Limb (tissue), 2 donors: ENCODE measurements around the gene HTR6.

Source experiments
- DNase-seq, 2 donors: peaks; one replicate each; pipeline ENCODE4 v3.0.0-alpha.2; 2016; ENCODE audit errors: extremely low spot score in 2 of 2

HTR6 gene

DNA sequence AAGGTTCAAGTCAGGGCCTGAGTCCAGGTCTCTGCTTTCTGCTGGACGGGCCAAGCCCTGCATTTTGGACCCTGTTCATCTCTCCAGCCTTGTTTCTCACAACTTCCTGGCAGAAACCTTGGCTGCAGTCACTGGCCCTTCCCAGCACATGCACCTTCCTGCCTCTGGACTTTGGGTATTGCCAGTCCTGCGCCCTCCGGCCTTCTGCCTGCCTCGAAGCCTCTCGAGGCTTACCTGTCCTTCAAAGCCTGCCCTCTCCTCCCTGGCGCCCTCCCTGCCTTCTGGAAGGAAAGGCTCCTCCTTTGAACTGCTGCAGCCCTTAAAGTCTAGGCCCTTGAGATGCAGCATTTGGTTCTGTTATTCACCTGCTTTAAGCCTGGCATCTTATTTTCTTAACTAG is 52.8 kb downstream of the HTR6 start:
- DNase-seq = no peak

DNA sequence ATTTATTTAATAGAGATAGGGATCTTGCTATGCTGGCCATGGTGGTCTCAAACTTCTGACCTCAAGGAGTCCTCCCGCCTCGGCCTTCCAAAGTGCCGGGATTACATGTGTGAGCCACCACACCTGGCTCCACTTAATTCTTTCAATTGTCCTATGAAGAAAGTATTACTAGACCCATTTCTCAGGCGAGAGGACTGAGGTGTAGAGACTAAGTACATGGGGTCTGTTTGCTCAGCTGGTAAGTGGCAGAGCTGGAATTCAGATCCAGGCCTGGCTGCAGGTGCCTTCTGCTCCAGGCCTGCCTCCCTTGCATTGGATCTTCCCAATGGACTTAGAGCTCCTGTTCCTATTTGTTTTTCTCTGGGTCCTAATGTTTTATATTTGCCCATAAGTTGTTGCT is 55.5 kb downstream of the HTR6 start:
- DNase-seq = no peak

DNA sequence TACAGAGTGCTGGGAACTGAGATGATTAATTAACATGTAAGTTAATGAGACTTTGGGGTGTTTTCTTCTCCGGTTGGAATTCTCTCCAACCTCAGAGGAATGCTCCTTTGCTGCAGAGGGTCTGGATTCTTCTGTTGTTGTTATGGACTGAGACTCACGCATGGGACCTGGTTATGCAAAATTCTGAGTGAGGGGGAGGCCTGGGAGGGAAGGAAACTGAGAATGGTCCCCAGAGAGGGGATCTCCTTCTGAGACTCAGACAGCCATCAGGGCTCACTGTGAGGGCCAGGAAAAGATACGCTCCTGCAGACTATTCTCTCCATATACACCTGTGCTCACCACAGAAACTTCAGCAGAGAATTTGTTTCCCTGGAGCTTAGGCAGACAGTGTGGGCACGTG is 56.3 kb downstream of the HTR6 start:
- DNase-seq = no peak

- no peak for DNase-seq
Observed at GRCh38 chr1:19723874-19724273, 59.2 kb downstream of the HTR6 start.

DNA sequence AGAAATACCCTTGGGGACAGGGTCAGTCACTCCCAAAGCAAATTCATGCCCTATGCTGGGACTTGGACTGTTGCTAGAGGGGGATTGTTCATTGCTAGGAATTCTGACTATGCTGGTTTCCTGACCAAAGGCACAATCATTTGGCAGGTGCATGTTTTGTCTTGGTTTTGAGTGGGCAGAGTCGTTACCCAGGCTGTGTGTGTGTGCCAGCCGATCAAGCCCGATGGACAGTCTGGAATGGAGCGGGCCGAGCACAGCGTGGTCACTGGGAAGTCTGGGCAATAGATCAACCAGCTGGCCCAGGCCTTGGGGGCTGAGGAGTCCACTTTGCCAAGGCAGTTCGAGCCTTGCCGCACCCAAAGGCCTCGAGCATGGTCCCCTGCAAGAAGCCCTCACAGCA is 60.9 kb downstream of the HTR6 start:
- DNase-seq = no peak

DNA sequence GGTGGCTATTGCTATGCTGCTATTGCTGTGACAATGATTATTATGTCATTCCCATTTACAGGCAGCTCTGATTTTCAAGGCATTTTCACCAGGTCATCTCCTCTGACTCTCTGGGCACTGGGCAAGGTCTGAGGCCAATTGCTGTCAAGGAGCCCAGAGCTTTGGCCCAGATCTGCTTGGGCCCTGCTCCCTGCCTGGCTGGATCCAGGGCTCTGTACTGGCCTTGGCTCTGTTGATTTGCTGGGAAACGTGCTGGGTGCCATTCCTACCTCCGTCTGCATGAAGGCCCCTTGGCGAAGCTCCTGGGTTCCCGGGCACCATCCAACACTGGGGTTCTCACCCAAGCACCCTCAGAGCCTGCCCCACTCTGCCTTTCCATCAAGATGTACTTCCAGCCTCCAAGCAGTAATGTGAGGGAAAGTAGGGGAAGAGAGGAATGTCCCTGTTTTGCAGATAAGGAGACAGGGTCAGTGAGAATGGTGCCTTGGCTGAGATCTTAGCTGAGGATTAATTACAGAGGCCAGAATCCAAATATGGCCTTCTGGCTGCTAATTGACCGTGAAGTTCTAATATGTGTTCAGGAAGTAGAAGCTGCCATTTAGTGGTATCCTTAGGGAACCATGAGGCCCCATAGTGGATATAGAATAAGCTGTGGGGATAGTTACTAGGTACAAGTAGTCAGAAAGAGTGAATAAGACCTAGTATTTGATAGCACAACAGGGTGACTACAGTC is 63.9 kb downstream of the HTR6 start:
- DNase-seq = no peak

DNA sequence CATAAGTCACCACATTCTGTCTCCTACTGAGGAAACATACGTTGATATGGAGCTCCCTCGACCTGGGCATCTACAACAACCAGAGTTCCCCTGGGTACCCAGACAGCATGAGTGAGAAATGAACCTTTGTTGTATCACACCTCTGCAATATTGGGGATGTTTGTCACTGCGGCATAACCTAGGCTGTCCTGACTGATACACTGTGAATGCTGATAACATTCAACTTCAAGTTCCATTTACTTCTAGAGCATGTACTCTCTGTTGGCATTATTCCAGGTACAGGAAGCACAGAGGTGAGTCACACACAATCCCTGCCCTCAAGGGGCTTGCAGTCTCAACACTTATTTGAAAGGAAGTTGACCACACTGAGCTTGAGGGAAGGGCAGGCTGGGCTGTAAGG is 65.6 kb downstream of the HTR6 start:
- DNase-seq = no peak
